GM12875 (cell line): Measurements from ENCODE around the gene ATP11C.
"Not testable (repeated sequence)": the region's sequence is repeated elsewhere in the genome, so short reads cannot be mapped to it uniquely, and the experiment has no call there.

Experiments used
- H3K4me3 ChIP-seq: one replicate; pipeline ENCODE4 v1.5.1; 2011; ENCODE audit warnings: low read depth, low read length, control low read depth
- TF ChIP-seq, protein P1 (sequence below): IDR thresholded peaks from 2 replicates; pipeline ENCODE4 v1.5.1; 2011; ENCODE audit warnings: low read depth, mild to moderate bottlenecking, control low read depth, inconsistent platforms, low read length, moderate library complexity, borderline replicate concordance; ENCODE audit not compliant: insufficient read depth

ATP11C gene

DNA sequence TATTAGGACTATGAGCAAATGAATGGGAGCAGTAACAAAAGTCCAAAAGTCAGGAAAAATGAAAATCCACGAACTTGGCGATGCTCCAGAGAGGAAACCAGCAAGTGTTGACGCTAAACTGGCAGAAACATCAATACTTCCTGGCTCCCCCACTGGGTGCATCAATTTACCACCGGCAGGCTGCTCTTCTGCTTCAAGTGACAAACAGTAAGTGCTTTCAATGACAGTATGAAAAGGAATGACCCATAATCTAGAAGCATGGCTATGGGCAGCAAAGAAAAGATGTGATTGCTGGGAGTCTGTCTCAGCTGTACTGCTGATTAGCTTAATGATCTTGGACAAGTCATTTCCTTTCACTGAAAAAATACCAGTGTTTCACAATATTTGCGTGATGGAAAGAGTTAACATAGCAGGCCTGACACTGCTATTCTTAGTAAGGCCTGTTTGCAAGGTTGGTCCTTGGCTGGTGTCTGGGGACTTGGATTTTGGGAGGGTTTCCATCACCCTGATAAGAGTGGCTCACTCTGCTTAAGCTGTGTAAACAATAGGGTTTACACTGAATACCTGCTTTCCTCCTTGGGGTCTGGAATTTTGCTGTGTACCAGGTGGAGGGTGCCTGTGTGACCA lies 8.7 kb downstream of the ATP11C start:
- no peak overlapping the region for H3K4me3 ChIP-seq
- TF ChIP-seq, protein P1, sequence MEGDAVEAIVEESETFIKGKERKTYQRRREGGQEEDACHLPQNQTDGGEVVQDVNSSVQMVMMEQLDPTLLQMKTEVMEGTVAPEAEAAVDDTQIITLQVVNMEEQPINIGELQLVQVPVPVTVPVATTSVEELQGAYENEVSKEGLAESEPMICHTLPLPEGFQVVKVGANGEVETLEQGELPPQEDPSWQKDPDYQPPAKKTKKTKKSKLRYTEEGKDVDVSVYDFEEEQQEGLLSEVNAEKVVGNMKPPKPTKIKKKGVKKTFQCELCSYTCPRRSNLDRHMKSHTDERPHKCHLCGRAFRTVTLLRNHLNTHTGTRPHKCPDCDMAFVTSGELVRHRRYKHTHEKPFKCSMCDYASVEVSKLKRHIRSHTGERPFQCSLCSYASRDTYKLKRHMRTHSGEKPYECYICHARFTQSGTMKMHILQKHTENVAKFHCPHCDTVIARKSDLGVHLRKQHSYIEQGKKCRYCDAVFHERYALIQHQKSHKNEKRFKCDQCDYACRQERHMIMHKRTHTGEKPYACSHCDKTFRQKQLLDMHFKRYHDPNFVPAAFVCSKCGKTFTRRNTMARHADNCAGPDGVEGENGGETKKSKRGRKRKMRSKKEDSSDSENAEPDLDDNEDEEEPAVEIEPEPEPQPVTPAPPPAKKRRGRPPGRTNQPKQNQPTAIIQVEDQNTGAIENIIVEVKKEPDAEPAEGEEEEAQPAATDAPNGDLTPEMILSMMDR = no peak

DNA sequence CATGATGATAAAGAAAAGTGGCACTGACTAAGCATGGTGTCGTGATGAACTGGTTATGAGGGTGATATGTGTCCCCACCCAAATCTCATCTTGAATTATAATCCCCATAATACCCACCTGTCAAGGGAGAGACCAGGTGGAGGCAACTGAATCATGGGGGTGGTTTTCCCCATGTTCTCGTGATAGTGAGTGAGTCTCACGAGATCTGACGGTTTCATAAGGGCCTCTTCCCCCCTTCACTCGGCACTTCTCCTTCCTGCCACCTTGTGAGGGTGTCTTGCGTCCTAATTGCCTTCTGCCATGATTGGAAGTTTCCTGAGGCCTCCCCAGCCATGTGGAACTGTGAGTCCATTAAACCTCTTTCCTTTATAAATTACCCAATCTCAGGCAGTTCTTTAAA lies 11.7 kb downstream of the ATP11C start:
- H3K4me3 ChIP-seq = not testable (repeated sequence)

DNA sequence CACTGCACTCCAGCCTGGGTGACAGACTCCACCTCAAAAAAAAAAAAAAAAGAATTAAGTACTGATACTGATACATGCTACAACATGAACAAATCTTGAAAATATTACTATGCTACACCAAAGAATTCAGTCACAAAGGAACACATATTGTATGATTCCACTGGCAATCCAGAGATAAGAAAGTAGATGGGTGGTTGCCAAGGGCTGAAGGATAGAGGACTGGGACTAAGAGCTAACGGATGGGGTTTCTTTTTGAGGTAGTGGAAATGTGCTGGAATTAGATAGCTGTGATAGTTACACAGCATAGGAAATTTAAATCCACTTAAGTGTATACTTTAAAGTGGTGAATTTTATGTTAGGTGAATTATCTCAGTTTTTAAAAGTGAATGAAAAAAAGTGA lies 12.5 kb downstream of the ATP11C start:
- H3K4me3 ChIP-seq = no peak overlapping the region
- TF ChIP-seq, protein P1 = no peak

DNA sequence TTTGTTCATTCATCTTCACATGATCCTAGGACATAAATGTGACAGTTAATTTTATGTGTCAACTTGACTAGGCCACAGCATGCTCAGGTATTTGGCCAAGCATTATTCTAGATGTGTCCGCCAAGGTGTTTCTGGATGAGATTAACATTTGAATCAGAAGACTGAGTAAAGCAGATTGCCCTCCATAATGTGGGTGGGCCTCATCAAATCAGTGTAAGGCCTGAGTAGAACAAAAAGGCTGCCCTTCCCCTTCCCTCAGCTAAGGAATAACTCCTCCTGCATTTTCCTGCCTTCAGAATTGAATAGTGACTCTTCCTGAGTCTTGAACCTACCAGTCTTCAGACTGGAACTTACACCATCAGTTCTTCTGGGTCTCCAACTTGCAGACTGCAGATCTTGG lies 18.4 kb downstream of the ATP11C start:
- TF ChIP-seq, protein P1 = no peak
- no peak overlapping the region for H3K4me3 ChIP-seq

DNA sequence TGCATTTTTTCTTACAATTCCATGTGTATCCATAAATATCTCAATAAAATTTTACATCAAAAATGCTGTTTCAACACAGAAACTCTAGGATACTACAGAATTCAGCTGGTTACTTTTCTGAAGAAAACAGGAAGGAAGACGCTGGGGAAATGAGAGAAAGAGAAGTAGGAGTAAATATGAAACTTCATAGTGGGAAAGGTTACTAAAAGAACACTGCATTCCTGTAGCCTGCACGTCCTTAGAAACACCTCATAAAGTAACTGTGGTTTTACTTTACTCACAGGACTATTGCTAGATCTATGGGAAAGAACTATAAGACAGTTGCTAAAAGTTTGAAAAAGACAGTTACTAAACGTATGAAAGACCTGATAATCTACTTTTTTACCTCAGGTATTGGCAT lies 23.1 kb downstream of the ATP11C start:
- H3K4me3 ChIP-seq = no peak overlapping the region
- TF ChIP-seq, protein P1 = no peak

DNA sequence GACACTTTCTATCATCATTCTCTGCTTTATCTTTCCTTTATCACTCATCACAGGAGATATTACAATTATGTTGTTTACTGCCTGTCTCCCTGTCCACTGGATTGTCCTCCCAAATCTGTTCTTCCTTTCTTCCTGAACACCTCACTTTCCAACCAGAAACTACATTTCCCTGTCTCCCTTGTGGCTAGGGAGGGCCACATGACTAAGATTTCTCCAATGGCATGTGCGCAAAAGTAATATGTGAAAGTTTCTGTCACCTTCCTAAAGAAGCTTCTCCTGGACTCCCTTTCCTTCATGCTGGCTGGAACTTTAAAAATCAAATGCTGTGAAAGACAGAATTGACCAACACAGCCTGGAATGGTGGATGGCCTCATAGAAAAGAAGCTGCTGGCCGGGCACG lies 25.8 kb downstream of the ATP11C start:
- H3K4me3 ChIP-seq = no peak overlapping the region
- TF ChIP-seq, protein P1 = no peak

DNA sequence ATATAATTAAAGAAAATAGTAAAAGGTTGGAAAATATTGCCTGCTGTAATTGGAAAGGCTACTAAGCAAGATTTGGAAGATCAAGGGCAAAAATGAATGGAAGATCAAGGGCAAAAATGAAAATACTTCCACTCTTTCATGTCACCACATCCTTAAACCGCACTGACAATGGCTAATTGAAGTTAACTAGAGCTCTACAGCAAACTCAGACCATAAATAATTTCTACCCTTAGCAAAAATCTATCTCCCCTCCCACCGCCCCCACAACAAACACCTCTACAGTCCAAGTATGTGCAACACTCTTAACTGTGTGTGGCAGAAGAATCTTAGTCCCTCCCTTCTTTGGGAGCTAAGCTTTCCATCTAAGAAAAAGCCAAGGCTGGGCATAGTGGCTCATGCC lies 27.1 kb downstream of the ATP11C start:
- H3K4me3 ChIP-seq = no peak overlapping the region
- TF ChIP-seq, protein P1 = no peak

DNA sequence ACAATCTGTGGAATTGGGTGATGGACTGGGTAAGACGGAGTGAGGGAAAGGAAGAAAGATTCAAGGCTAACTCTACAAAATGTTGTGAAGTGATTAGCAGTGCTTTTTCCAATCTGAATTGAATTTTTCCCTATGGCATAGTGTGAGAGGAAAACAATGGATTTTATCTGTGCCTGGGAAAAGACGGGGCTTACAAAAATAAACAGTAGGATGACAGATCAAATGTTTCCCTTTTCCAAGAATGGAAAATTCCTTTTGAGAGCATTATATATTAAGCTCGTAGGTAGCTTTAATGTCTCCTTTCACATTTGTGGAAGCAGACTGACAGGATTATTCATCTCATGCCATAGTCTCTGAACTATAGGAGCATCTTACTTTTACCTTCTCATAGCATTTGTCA lies 27.8 kb downstream of the ATP11C start:
- no peak overlapping the region for H3K4me3 ChIP-seq
- TF ChIP-seq, protein P1 = no peak
